ENCODE results near the gene CNOT1. TPM values are rescaled to one million over a fixed set of nuclear protein-coding genes. Genes with fewer than 3 reads are reported as not detected.
"Not testable (repeated sequence)": the region's sequence is repeated elsewhere in the genome, so short reads cannot be mapped to it uniquely, and the experiment has no call there.

The CNOT1 gene
- total and polyA plus RNA-seq, 4 donors, result 35.6 to 187 (median 120) TPM

- H3K9me3 ChIP-seq (ENCODE audit: control insufficient read depth in 4 of 4, insufficient read depth in 3 of 4, low read length in 3 of 4), result no peaks in the 10 kb centered on the region
- no peaks in the 10 kb centered on the region for H3K4me1 ChIP-seq (ENCODE audit: control insufficient read depth in 5 of 5, insufficient read depth in 5 of 5, low read length in 5 of 5)
- H3K9ac ChIP-seq (ENCODE audit: insufficient read depth in 1 of 2, low read length in 2 of 2), result no peak overlapping the region
- no peak overlapping the region for H3K27ac ChIP-seq (ENCODE audit: low read depth in 1 of 2, low read length in 1 of 2)
- no peaks in the 10 kb centered on the region for H3K27me3 ChIP-seq (ENCODE audit: control insufficient read depth in 3 of 3, insufficient read depth in 3 of 3, low read length in 2 of 3)
- no peak overlapping the region for H3K4me3 ChIP-seq
- 39 to 45% methylated on average over 12 of the region's 12 CpGs for WGBS, 2 donors
- H3K36me3 ChIP-seq (ENCODE audit: control insufficient read depth in 4 of 4, insufficient read depth in 4 of 4, low read length in 4 of 4), result no peaks in the 10 kb centered on the region
- DNase-seq, result peak; percentile 45 to 80 (median 77)
- TF ChIP-seq CTCF (IDR thresholded peaks at IDR 0.05; ENCODE audit: control extremely low read depth, extremely low read depth), result peak; percentile 38
- peak; percentile 87 for ATAC-seq (ENCODE audit: insufficient read depth, low FRiP score)
Observed at GRCh38 chr16:58661199-58661830, 31.7 kb upstream of the CNOT1 start.

- 90 to 94% methylated on average over 11 of the region's 11 CpGs for WGBS, 2 donors
- not testable (repeated sequence) for H3K4me1 ChIP-seq (ENCODE audit: control insufficient read depth in 5 of 5, insufficient read depth in 5 of 5, low read length in 5 of 5); H3K9me3 ChIP-seq (ENCODE audit: control insufficient read depth in 4 of 4, insufficient read depth in 3 of 4, low read length in 3 of 4); DNase-seq; H3K27ac ChIP-seq (ENCODE audit: low read depth in 1 of 2, low read length in 1 of 2); ATAC-seq (ENCODE audit: insufficient read depth, low FRiP score); H3K9ac ChIP-seq (ENCODE audit: insufficient read depth in 1 of 2, low read length in 2 of 2); H3K36me3 ChIP-seq (ENCODE audit: control insufficient read depth in 4 of 4, insufficient read depth in 4 of 4, low read length in 4 of 4); H3K4me3 ChIP-seq; H3K27me3 ChIP-seq (ENCODE audit: control insufficient read depth in 3 of 3, insufficient read depth in 3 of 3, low read length in 2 of 3)
Observed at GRCh38 chr16:58659911-58660310, 30.3 kb upstream of the CNOT1 start.

GRCh38 chr16:58658796-58659211, 29.2 kb upstream of the CNOT1 start:
- no peak overlapping the region for H3K9ac ChIP-seq (ENCODE audit: insufficient read depth in 1 of 2, low read length in 2 of 2)
- H3K27me3 ChIP-seq (ENCODE audit: control insufficient read depth in 3 of 3, insufficient read depth in 3 of 3, low read length in 2 of 3), result no peaks in the 10 kb centered on the region
- H3K9me3 ChIP-seq (ENCODE audit: control insufficient read depth in 4 of 4, insufficient read depth in 3 of 4, low read length in 3 of 4), result no peaks in the 10 kb centered on the region
- H3K27ac ChIP-seq (ENCODE audit: low read depth in 1 of 2, low read length in 1 of 2), result no peak overlapping the region
- no peak overlapping the region for H3K4me3 ChIP-seq
- DNase-seq, result no peak
- 62 to 80% methylated on average over 3 of the region's 3 CpGs for WGBS, 2 donors
- no peaks in the 10 kb centered on the region for H3K36me3 ChIP-seq (ENCODE audit: control insufficient read depth in 4 of 4, insufficient read depth in 4 of 4, low read length in 4 of 4)
- no peak for ATAC-seq (ENCODE audit: insufficient read depth, low FRiP score)
- no peaks in the 10 kb centered on the region for H3K4me1 ChIP-seq (ENCODE audit: control insufficient read depth in 5 of 5, insufficient read depth in 5 of 5, low read length in 5 of 5)
- no peak for TF ChIP-seq CTCF (IDR thresholded peaks at IDR 0.05; ENCODE audit: control extremely low read depth, extremely low read depth)

GRCh38 chr16:58656899-58657298, 27.3 kb upstream of the CNOT1 start:
- H3K27ac ChIP-seq (ENCODE audit: low read depth in 1 of 2, low read length in 1 of 2), result no peak overlapping the region
- DNase-seq (no peak), ATAC-seq (ENCODE audit: insufficient read depth, low FRiP score) (no peak)
- WGBS, 2 donors, result 85 to 87% methylated on average over 4 of the region's 4 CpGs
- TF ChIP-seq CTCF (IDR thresholded peaks at IDR 0.05; ENCODE audit: control extremely low read depth, extremely low read depth), result no peak
- H3K36me3 ChIP-seq (ENCODE audit: control insufficient read depth in 4 of 4, insufficient read depth in 4 of 4, low read length in 4 of 4), result no peaks in the 10 kb centered on the region
- no peaks in the 10 kb centered on the region for H3K27me3 ChIP-seq (ENCODE audit: control insufficient read depth in 3 of 3, insufficient read depth in 3 of 3, low read length in 2 of 3)
- no peaks in the 10 kb centered on the region for H3K9me3 ChIP-seq (ENCODE audit: control insufficient read depth in 4 of 4, insufficient read depth in 3 of 4, low read length in 3 of 4)
- no peak overlapping the region for H3K9ac ChIP-seq (ENCODE audit: insufficient read depth in 1 of 2, low read length in 2 of 2)
- H3K4me3 ChIP-seq, result no peak overlapping the region
- H3K4me1 ChIP-seq (ENCODE audit: control insufficient read depth in 5 of 5, insufficient read depth in 5 of 5, low read length in 5 of 5), result no peaks in the 10 kb centered on the region
